Pulmonary artery endothelial cell (primary cell): ENCODE measurements around the gene STAG3. TPM values are rescaled to one million over a fixed set of nuclear protein-coding genes. Genes with fewer than 3 reads are reported as not detected.
"Not testable (repeated sequence)": the region's sequence is repeated elsewhere in the genome, so short reads cannot be mapped to it uniquely, and the experiment has no call there.

Experiments
- DNase-seq: peaks from one replicate; pipeline ENCODE4 v3.0.0-alpha.2; 2011; ENCODE audit warnings: low read depth, low spot score
- total RNA-seq: library from RNA; depleted of rRNA; stranded (reverse); fragments of >200 nt; gene quantifications from 2 replicates; pipeline ENCODE4 v1.2.3, GENCODE V29; 2014

STAG3 gene
- total RNA-seq, 1 donor from 2014 or later = 0.13 TPM

GRCh38 chr7:100211342-100211780, 33.6 kb downstream of the STAG3 start:
- DNase-seq = no peak

GRCh38 chr7:100212631-100213286, 35.0 kb downstream of the STAG3 start:
- no peak for DNase-seq

GRCh38 chr7:100213672-100214071, 36.0 kb downstream of the STAG3 start:
- DNase-seq = no peak

- DNase-seq = not testable (repeated sequence)
These were observed 36.6 kb downstream of the STAG3 start for GRCh38 chr7:100214356-100214755.

GRCh38 chr7:100215895-100216294, 38.2 kb downstream of the STAG3 start:
- DNase-seq = no peak

- not testable (repeated sequence) for DNase-seq
These were observed 40.2 kb downstream of the STAG3 start for GRCh38 chr7:100217934-100218333.

- DNase-seq = no peak
These were observed 41.6 kb downstream of the STAG3 start for GRCh38 chr7:100219271-100219737.

GRCh38 chr7:100219801-100220585, 42.3 kb downstream of the STAG3 start, which contains the start of gene PVRIG:
PVRIG (plus strand) TSS chr7:100219949; CDS start chr7:100219971, 22 bp downstream.
- DNase-seq = not testable (repeated sequence)

GRCh38 chr7:100220586-100221230, 43.0 kb downstream of the STAG3 start:
- DNase-seq = no peak

GRCh38 chr7:100221231-100221718, 43.6 kb downstream of the STAG3 start:
- DNase-seq = no peak

GRCh38 chr7:100221767-100222444, 44.2 kb downstream of the STAG3 start:
- DNase-seq = no peak

GRCh38 chr7:100222445-100223132, 44.9 kb downstream of the STAG3 start:
- no peak for DNase-seq

- DNase-seq = not testable (repeated sequence)
These were observed 45.7 kb downstream of the STAG3 start for GRCh38 chr7:100223376-100223927.

GRCh38 chr7:100224891-100225290, 47.2 kb downstream of the STAG3 start:
- not testable (repeated sequence) for DNase-seq

GRCh38 chr7:100234660-100235317, 57.1 kb downstream of the STAG3 start:
- not testable (repeated sequence) for DNase-seq

GRCh38 chr7:100239975-100240374, 62.3 kb downstream of the STAG3 start:
- DNase-seq = not testable (repeated sequence)

- DNase-seq = not testable (repeated sequence)
These were observed 65.7 kb downstream of the STAG3 start for GRCh38 chr7:100243385-100243784.

- not testable (repeated sequence) for DNase-seq
These were observed 67.4 kb downstream of the STAG3 start for GRCh38 chr7:100244988-100245605.
